Measurements from ENCODE around the gene COG7.

- TF ChIP-seq CTCF (IDR thresholded peaks at IDR 0.05), result no peak
- no peak for TF ChIP-seq IRF2 (CRISPR knock-in tag; IDR thresholded peaks at IDR 0.05; ENCODE audit: borderline replicate concordance, low read depth)
- TF ChIP-seq, protein P1, sequence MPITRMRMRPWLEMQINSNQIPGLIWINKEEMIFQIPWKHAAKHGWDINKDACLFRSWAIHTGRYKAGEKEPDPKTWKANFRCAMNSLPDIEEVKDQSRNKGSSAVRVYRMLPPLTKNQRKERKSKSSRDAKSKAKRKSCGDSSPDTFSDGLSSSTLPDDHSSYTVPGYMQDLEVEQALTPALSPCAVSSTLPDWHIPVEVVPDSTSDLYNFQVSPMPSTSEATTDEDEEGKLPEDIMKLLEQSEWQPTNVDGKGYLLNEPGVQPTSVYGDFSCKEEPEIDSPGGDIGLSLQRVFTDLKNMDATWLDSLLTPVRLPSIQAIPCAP (CRISPR knock-in tag; IDR thresholded peaks at IDR 0.05), result no peak
- no peak for TF ChIP-seq ESRRA (CRISPR knock-in tag; IDR thresholded peaks at IDR 0.05; ENCODE audit: borderline replicate concordance)
- no peak for TF ChIP-seq ATF6 (CRISPR knock-in tag; IDR thresholded peaks at IDR 0.05)
- TF ChIP-seq CREB1 (CRISPR knock-in tag; IDR thresholded peaks at IDR 0.05), result no peak
- TF ChIP-seq ATF2 (CRISPR knock-in tag; IDR thresholded peaks at IDR 0.05; ENCODE audit: borderline replicate concordance, low read depth), result no peak
- TF ChIP-seq, protein P2, sequence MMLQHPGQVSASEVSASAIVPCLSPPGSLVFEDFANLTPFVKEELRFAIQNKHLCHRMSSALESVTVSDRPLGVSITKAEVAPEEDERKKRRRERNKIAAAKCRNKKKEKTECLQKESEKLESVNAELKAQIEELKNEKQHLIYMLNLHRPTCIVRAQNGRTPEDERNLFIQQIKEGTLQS (CRISPR knock-in tag; conservative IDR thresholded peaks at IDR 0.05), result no peak
- TF ChIP-seq GABPB1 (CRISPR knock-in tag; IDR thresholded peaks at IDR 0.05), result no peak
- TF ChIP-seq NR1H2 (CRISPR knock-in tag; IDR thresholded peaks at IDR 0.05), result no peak
- TF ChIP-seq, protein P3, sequence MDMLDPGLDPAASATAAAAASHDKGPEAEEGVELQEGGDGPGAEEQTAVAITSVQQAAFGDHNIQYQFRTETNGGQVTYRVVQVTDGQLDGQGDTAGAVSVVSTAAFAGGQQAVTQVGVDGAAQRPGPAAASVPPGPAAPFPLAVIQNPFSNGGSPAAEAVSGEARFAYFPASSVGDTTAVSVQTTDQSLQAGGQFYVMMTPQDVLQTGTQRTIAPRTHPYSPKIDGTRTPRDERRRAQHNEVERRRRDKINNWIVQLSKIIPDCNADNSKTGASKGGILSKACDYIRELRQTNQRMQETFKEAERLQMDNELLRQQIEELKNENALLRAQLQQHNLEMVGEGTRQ (CRISPR knock-in tag; IDR thresholded peaks at IDR 0.05), result no peak
- TF ChIP-seq ETV6 (CRISPR knock-in tag; IDR thresholded peaks at IDR 0.05), result no peak
Measured at GRCh38 chr16:23448392-23448791, 4.6 kb downstream of the COG7 start.
